ENCODE measurements around the gene CHD1. TPM values are rescaled to one million over a fixed set of nuclear protein-coding genes. Genes with fewer than 3 reads are reported as not detected.

Gene CHD1
- total and polyA plus RNA-seq, 2 of the 4 experiments (the other 2 are of a cell fraction) = 12.3 to 33.7 TPM

GRCh38 chr5:98907951-98908350 is 20.9 kb downstream of the CHD1 start:
- H3K23ac ChIP-seq (ENCODE audit: low read depth, low read length) = no peak overlapping the region
- H2AK9ac ChIP-seq (replicated peaks; ENCODE audit: low read depth, low read length, poor library complexity) = no peak overlapping the region
- no peaks in the 10 kb centered on the region for H3K27me3 ChIP-seq (ENCODE audit: control insufficient read depth, insufficient read depth, low read length)
- no peaks in the 10 kb centered on the region for H3K9me3 ChIP-seq (ENCODE audit: control insufficient read depth, insufficient read depth, low read length)
- TF ChIP-seq FOS (IDR thresholded peaks at IDR 0.05; ENCODE audit: low read depth, low read length) (no peak), CTCF (conservative IDR thresholded peaks at IDR 0.05; ENCODE audit: low read depth, low read length) (no peak), RFX5 (IDR thresholded peaks at IDR 0.05; ENCODE audit: low read depth, low read length) (no peak), RCOR1 (IDR thresholded peaks at IDR 0.05; ENCODE audit: insufficient replicate concordance, low read length) (no peak), NFE2L2 (IDR thresholded peaks at IDR 0.05; ENCODE audit: low read depth, low read length) (no peak), MAZ (IDR thresholded peaks at IDR 0.05; ENCODE audit: borderline replicate concordance, low read depth, low read length) (no peak), SMC3 (IDR thresholded peaks at IDR 0.05; ENCODE audit: low read depth, low read length) (no peak), CEBPB (IDR thresholded peaks at IDR 0.05; ENCODE audit: low read depth, low read length) (no peak), MXI1 (IDR thresholded peaks at IDR 0.05; ENCODE audit: borderline replicate concordance, low read depth, low read length) (no peak), POLR2A (IDR thresholded peaks at IDR 0.05; ENCODE audit: low read depth, low read length) (no peak), MAFK (IDR thresholded peaks at IDR 0.05; ENCODE audit: low read depth, low read length) (no peak)
- DNase-seq (no peak), ATAC-seq (ENCODE audit: low read depth) (no peak)
- peaks cover 5% of the 10 kb centered on the region for H3K36me3 ChIP-seq (ENCODE audit: control insufficient read depth, insufficient read depth, low read length)
- H2AFZ ChIP-seq (replicated peaks; ENCODE audit: low read length, poor library complexity) = no peak overlapping the region
- H4K20me1 ChIP-seq (ENCODE audit: insufficient read depth, low read length) = peaks cover 4% of the 10 kb centered on the region
- BruUV-seq (replicated peaks) = no TSS peak
- no peak overlapping the region for H4K8ac ChIP-seq (ENCODE audit: low read depth in 2 of 2, low read length in 2 of 2)
- no peak overlapping the region for H2BK120ac ChIP-seq (ENCODE audit: low read depth, low read length)
- H3K18ac ChIP-seq (ENCODE audit: low read depth, low read length) = no peak overlapping the region
- no peak overlapping the region for H2BK20ac ChIP-seq (ENCODE audit: low read depth, low read length)
- no peak overlapping the region for H2BK15ac ChIP-seq (ENCODE audit: low read depth, low read length)
- H3K9ac ChIP-seq (ENCODE audit: low read depth, low read length) = no peak overlapping the region
- H3K4me2 ChIP-seq (ENCODE audit: low read depth, low read length) = no peak overlapping the region
- in situ Hi-C loops (cut with MboI; ENCODE audit: low sequenced_read_pairs) = loop anchor here (5.0 kb wide), 1 partner anchor 124 kb away; no protein-coding TSS in a partner anchor
- no peak overlapping the region for H2AK5ac ChIP-seq (ENCODE audit: low read depth, low read length)
- ChIA-PET POLR2A (ENCODE audit: unreplicated experiment) (no interaction called here), CTCF (interaction anchor here (1.0 to 1.3 kb wide), 2 partner anchors 121 to 125 kb away, joined by 3 to 5 read pairs; no protein-coding TSS in a partner anchor)
- no peak overlapping the region for H4K5ac ChIP-seq (ENCODE audit: low read depth, low read length)
- intact Hi-C loops (cut with micrococcal nuclease) = no loop called here
- H3K4me3 ChIP-seq (ENCODE audit: insufficient read depth, low read depth, low read length) = no peak overlapping the region
- no peak overlapping the region for H3K56ac ChIP-seq (ENCODE audit: extremely low read depth, insufficient read depth, low read length)
- H3K4ac ChIP-seq (ENCODE audit: low read depth, low read length) = no peak overlapping the region
- no peak overlapping the region for H2BK5ac ChIP-seq (ENCODE audit: low read depth, low read length, poor library complexity, severe bottlenecking)
- no peak overlapping the region for H3K27ac ChIP-seq (ENCODE audit: insufficient read depth, low read length)
- H4K91ac ChIP-seq (ENCODE audit: insufficient read depth, low read depth, low read length) = no peak overlapping the region
- H3K9me1 ChIP-seq (ENCODE audit: insufficient read depth, low read length) = 0 out of 2 replicates have a peak, but pooled peaks cover 1% of the 10 kb centered on the region
- peaks cover 2% of the 10 kb centered on the region for H3K4me1 ChIP-seq (ENCODE audit: control insufficient read depth, insufficient read depth, low read length)
- no CpG with 5 or more reads among the region's 1 CpG for WGBS, 2 experiments (ENCODE audit: extremely low coverage in 2 of 2, insufficient read length in 1 of 2)
- H3K79me1 ChIP-seq (ENCODE audit: low read depth in 1 of 2, low read length in 2 of 2) = peaks cover 0 to 45% of the 10 kb centered on the region in 2 experiments; a peak in 3 of 4 replicates
- no peak overlapping the region for H3K14ac ChIP-seq (replicated peaks; ENCODE audit: low read depth, low read length)
- dilution Hi-C loops (cut with HindIII; ENCODE audit: low sequenced_read_pairs, unreplicated experiment) = no loop called here

All from IMR-90 (cell line).